ENCODE results near the gene ADSS1.

DNA sequence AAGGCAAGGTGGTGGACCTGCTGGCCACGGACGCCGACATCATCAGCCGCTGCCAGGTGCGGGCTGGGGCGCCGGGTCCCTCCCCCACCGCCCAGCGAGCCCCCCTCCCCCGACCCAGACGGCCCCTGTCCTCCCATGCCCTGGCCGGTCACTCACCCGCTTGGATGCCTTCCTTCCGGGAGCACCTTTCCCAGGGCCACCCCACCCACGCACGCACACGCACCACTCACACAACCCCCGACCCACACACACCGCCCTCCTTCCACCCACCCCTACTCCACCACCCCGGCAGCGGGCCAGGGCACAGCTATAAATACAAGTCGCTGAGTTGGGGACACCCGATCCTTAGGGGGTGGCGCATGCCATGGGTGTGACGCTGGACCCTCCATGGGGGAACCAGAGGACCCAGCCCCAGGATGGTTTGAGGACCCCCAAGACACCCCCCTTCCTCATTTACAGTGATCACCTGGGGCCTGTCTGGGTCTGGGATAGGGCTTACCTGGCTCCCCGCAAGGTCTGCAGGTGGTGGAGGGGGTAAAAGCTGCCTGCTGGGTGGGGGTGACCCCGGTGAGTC lies 465 bp downstream of the ADSS1 start:
- TF ChIP-seq, protein P1, sequence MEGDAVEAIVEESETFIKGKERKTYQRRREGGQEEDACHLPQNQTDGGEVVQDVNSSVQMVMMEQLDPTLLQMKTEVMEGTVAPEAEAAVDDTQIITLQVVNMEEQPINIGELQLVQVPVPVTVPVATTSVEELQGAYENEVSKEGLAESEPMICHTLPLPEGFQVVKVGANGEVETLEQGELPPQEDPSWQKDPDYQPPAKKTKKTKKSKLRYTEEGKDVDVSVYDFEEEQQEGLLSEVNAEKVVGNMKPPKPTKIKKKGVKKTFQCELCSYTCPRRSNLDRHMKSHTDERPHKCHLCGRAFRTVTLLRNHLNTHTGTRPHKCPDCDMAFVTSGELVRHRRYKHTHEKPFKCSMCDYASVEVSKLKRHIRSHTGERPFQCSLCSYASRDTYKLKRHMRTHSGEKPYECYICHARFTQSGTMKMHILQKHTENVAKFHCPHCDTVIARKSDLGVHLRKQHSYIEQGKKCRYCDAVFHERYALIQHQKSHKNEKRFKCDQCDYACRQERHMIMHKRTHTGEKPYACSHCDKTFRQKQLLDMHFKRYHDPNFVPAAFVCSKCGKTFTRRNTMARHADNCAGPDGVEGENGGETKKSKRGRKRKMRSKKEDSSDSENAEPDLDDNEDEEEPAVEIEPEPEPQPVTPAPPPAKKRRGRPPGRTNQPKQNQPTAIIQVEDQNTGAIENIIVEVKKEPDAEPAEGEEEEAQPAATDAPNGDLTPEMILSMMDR (IDR thresholded peaks at IDR 0.05): no peak
- TF ChIP-seq, protein P2, sequence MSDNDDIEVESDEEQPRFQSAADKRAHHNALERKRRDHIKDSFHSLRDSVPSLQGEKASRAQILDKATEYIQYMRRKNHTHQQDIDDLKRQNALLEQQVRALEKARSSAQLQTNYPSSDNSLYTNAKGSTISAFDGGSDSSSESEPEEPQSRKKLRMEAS (IDR thresholded peaks at IDR 0.05; ENCODE audit: low read depth): no peak
- TF ChIP-seq TEAD4 (IDR thresholded peaks at IDR 0.05; ENCODE audit: borderline replicate concordance, insufficient read depth): no peak

Data from SK-N-SH (cell line).